Measurements from ENCODE around the gene GARIN5B. TPM values are rescaled to one million over a fixed set of nuclear protein-coding genes. Genes with fewer than 3 reads are reported as not detected.

Gene GARIN5B
- total RNA-seq, 1 donor from 2014 or later = not detected

- TF ChIP-seq, protein P1, sequence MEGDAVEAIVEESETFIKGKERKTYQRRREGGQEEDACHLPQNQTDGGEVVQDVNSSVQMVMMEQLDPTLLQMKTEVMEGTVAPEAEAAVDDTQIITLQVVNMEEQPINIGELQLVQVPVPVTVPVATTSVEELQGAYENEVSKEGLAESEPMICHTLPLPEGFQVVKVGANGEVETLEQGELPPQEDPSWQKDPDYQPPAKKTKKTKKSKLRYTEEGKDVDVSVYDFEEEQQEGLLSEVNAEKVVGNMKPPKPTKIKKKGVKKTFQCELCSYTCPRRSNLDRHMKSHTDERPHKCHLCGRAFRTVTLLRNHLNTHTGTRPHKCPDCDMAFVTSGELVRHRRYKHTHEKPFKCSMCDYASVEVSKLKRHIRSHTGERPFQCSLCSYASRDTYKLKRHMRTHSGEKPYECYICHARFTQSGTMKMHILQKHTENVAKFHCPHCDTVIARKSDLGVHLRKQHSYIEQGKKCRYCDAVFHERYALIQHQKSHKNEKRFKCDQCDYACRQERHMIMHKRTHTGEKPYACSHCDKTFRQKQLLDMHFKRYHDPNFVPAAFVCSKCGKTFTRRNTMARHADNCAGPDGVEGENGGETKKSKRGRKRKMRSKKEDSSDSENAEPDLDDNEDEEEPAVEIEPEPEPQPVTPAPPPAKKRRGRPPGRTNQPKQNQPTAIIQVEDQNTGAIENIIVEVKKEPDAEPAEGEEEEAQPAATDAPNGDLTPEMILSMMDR (IDR thresholded peaks at IDR 0.05; ENCODE audit: insufficient read depth, low read length, poor library complexity, severe bottlenecking) = no peak
- Histone ChIP-seq H3K4me3 (ENCODE audit: low read depth, low read length) (no peak overlapping the region), H3K36me3 (ENCODE audit: control insufficient read depth, insufficient read depth, low read length) (no peaks in the 10 kb centered on the region), H3K27me3 (ENCODE audit: control insufficient read depth, insufficient read depth, low read length) (no peaks in the 10 kb centered on the region)
- no peak for DNase-seq (ENCODE audit: low read depth)
Observed at GRCh38 chr19:55365964-55366363, 2.9 kb upstream of the GARIN5B start.

GRCh38 chr19:55365245-55365644 is 2.2 kb upstream of the GARIN5B start:
- TF ChIP-seq, protein P1 (IDR thresholded peaks at IDR 0.05; ENCODE audit: insufficient read depth, low read length, poor library complexity, severe bottlenecking) = no peak
- H3K27me3 ChIP-seq (ENCODE audit: control insufficient read depth, insufficient read depth, low read length) = no peaks in the 10 kb centered on the region
- H3K4me3 ChIP-seq (ENCODE audit: low read depth, low read length) = no peak overlapping the region
- no peak for DNase-seq (ENCODE audit: low read depth)
- no peaks in the 10 kb centered on the region for H3K36me3 ChIP-seq (ENCODE audit: control insufficient read depth, insufficient read depth, low read length)

DNA sequence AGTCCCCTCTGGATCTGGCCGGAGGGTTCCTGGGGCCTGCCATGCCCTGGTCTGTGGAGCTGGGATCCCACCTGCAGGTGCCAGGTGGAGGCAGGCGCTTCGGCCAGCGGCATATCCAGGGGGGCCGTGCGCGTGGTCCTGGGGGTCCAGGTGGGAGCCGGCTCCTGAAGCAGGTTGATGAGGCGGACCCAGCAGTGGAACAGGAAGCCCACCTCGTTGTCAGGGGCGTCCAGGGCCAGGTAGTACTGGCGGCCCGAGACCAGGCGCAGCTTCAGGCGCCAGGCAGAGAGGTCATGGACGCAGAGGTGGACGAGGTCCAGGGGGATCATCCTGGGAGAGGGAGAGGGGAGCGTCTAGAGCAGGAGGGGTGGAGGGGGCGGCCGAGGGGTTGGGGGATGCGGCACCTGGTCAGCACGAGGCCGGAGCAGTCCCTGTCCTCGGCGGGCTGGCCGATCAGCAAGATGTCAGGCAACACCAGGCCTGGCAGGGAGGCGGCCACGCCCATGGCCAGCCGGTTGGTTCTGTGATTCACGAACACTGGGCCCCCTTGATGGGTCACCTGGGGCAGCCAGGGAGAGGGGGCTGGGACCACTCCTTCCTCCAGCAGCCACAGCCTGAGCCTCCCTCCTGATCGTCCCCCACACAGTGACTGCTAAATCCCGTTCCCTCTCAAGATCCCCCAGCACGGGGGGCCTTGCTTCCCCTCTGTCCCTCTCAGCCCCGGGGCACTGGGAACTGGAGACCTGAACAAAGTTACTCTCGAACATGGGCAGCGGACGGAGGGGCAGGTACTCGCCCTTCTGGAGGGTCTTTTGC is 678 bp downstream of the GARIN5B start:
- TF ChIP-seq, protein P1 (IDR thresholded peaks at IDR 0.05; ENCODE audit: insufficient read depth, low read length, poor library complexity, severe bottlenecking) = no peak
- no peak for DNase-seq (ENCODE audit: low read depth)
- Histone ChIP-seq H3K27me3 (ENCODE audit: control insufficient read depth, insufficient read depth, low read length) (peaks cover 2% of the 10 kb centered on the region), H3K36me3 (ENCODE audit: control insufficient read depth, insufficient read depth, low read length) (no peaks in the 10 kb centered on the region), H3K4me3 (ENCODE audit: low read depth, low read length) (no peak overlapping the region)

GRCh38 chr19:55360902-55361301 is 2.2 kb downstream of the GARIN5B start:
- peaks cover 8% of the 10 kb centered on the region for H3K27me3 ChIP-seq (ENCODE audit: control insufficient read depth, insufficient read depth, low read length)
- H3K4me3 ChIP-seq (ENCODE audit: low read depth, low read length) = no peak overlapping the region
- TF ChIP-seq, protein P1 (IDR thresholded peaks at IDR 0.05; ENCODE audit: insufficient read depth, low read length, poor library complexity, severe bottlenecking) = no peak
- no peaks in the 10 kb centered on the region for H3K36me3 ChIP-seq (ENCODE audit: control insufficient read depth, insufficient read depth, low read length)
- DNase-seq (ENCODE audit: low read depth) = no peak

GRCh38 chr19:55358943-55359908 is 3.8 kb downstream of the GARIN5B start:
- TF ChIP-seq, protein P1 (IDR thresholded peaks at IDR 0.05; ENCODE audit: insufficient read depth, low read length, poor library complexity, severe bottlenecking) = no peak
- Histone ChIP-seq H3K27me3 (ENCODE audit: control insufficient read depth, insufficient read depth, low read length) (peaks cover 13% of the 10 kb centered on the region), H3K4me3 (ENCODE audit: low read depth, low read length) (no peak overlapping the region), H3K36me3 (ENCODE audit: control insufficient read depth, insufficient read depth, low read length) (no peaks in the 10 kb centered on the region)
- DNase-seq (ENCODE audit: low read depth) = no peak
